Activated CD8-positive, alpha-beta memory T cell treated with anti-CD3 and anti-CD28 coated beads for 4 hours (primary cell): ENCODE data around the gene ZFYVE27.
A peak's percentile ranks its signal among the peaks of the same experiment; 100 is the strongest.

Source experiments
- DNase-seq, 2 donors: peaks; one replicate each; pipeline ENCODE4 v3.0.0-alpha.2; 2020; ENCODE audit warnings: low read depth in 2 of 2

ZFYVE27 gene

GRCh38 chr10:97791824-97792721 lies 55.1 kb downstream of the ZFYVE27 start:
- DNase-seq, result peak; percentile 36 to 38

GRCh38 chr10:97795886-97796285 lies 59.0 kb downstream of the ZFYVE27 start:
- DNase-seq, result no peak

GRCh38 chr10:97796651-97797050 lies 59.7 kb downstream of the ZFYVE27 start:
- DNase-seq, result peak in 1 of 2 donors; percentile 18

GRCh38 chr10:97798958-97799610 lies 62.2 kb downstream of the ZFYVE27 start:
- DNase-seq, result no peak

- no peak for DNase-seq
These were observed 63.5 kb downstream of the ZFYVE27 start for GRCh38 chr10:97800474-97800873.

GRCh38 chr10:97801422-97801821 lies 64.5 kb downstream of the ZFYVE27 start:
- DNase-seq, result no peak

- no peak for DNase-seq
These were observed 68.4 kb downstream of the ZFYVE27 start for GRCh38 chr10:97805096-97805884.

GRCh38 chr10:97805949-97806348 lies 69.0 kb downstream of the ZFYVE27 start:
- DNase-seq, result no peak

GRCh38 chr10:97810446-97810845 lies 73.5 kb downstream of the ZFYVE27 start:
- DNase-seq, result no peak
